ENCODE measurements around the gene HOXC10. TPM values are rescaled to one million over a fixed set of nuclear protein-coding genes. Genes with fewer than 3 reads are reported as not detected.

Gene HOXC10
- total and polyA plus RNA-seq, 2 of the 8 experiments (the other 6 are each of a cell fraction or from before 2014, with no cell fraction given) = not detected

DNA sequence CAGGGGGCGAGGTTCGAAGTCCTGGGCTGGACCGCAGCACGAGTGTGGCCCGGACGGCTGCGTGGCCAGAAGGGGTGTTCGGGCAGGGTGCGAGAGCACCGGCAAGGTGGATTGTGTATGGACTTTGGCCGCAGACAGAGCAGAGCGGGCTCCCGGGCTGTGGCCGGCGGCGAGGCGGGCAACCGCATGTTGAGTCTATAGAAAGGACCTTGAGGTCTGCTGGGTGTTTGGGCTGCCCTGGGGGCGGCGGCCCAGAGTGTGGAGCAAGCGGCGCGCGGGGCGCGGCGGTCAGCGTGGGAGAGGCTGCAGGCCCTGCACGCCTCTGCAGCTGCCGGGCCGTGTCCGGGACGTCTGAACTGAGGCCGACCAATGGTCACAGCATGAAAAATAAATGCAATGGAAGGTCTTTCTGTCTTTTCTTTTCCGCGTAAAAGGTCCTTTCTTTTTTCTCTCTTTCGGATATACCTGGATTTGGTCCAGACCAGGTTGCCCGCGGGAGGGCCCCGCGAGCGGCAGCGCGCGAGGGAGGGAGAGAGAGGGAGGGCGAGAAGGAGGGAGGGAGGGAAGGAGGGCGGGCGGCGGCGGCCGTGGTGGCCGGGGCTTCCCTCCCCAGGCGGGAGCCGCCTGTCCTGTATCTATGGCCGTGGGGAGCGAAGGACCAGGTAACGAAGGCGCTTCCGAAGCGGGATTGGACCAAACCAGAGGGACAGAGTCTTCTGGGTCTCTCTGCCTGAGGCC lies 9.5 kb downstream of the HOXC10 start:
- no peak overlapping the region for H2AFZ ChIP-seq (ENCODE audit: low read length)
- peak overlapping the region; percentile 93 for H2AK5ac ChIP-seq (ENCODE audit: low read depth, low read length)
- H3K56ac ChIP-seq (replicated peaks; ENCODE audit: insufficient read length, low read depth, low read length) = no peak overlapping the region
- H2BK120ac ChIP-seq (replicated peaks; ENCODE audit: low read depth, low read length) = no peak overlapping the region
- ChIA-PET CTCF (ENCODE audit: partially characterized antibody) (interaction anchor here (0.7 to 4.4 kb wide), 5 partner anchors 9 to 213 kb away, joined by 3 to 28 read pairs (median 15); partner anchors contain the start of gene HOXC10), POLR2A (ENCODE audit: partially characterized antibody) (interaction anchor here (1.6 kb wide), 1 partner anchor 8 kb away, joined by 4 read pairs; no protein-coding TSS in a partner anchor)
- no peak overlapping the region for H3K4ac ChIP-seq (replicated peaks; ENCODE audit: insufficient read length, low read depth, low read length)
- H3K27ac ChIP-seq (ENCODE audit: low read depth, low read length) = no peak overlapping the region
- H3K14ac ChIP-seq (ENCODE audit: insufficient read length) = no peak overlapping the region
- FAIRE-seq (no peak), DNase-seq (ENCODE audit: low read depth in 1 of 2, low spot score in 2 of 2) (no peak)
- peaks cover 0 to 4% of the 10 kb centered on the region in 2 experiments; a peak in 1 of 4 replicates for H3K9me3 ChIP-seq (ENCODE audit: insufficient read depth in 2 of 2, low read depth in 1 of 2, low read length in 1 of 2)
- H3K36me3 ChIP-seq (ENCODE audit: control insufficient read depth in 2 of 4, insufficient read depth in 4 of 4, low read length in 3 of 4) = peaks cover 0 to 19% (median 0%) of the 10 kb centered on the region in 4 experiments; a peak in 1 of 8 replicates
- H3K4me1 ChIP-seq (replicated peaks in 1 of 4; ENCODE audit: control insufficient read depth in 3 of 4, insufficient read depth in 4 of 4, low read length in 3 of 4) = peaks cover 0 to 15% (median 3%) of the 10 kb centered on the region in 4 experiments; a peak in 5 of 7 replicates
- H2BK15ac ChIP-seq (ENCODE audit: low read length) = 0 out of 2 replicates have a peak overlapping the region, but pooled peaks have one; percentile 46
- H3K27me3 ChIP-seq (replicated peaks in 1 of 4; ENCODE audit: control insufficient read depth in 3 of 4, extremely low read depth in 1 of 4, insufficient read depth in 3 of 4, low read length in 3 of 4) = peaks cover 97 to 100% (median 100%) of the 10 kb centered on the region in 4 experiments
- H3K9ac ChIP-seq (replicated peaks in 1 of 4; ENCODE audit: extremely low read depth in 1 of 4, low read depth in 3 of 4, low read length in 3 of 4) = no peak overlapping the region
- H3K18ac ChIP-seq (ENCODE audit: extremely low read depth, low read length) = peak overlapping the region; percentile 19; the same call in 1 of the 2 replicates
- H3K4me2 ChIP-seq (ENCODE audit: insufficient read depth in 1 of 2, low read depth in 2 of 2, low read length in 2 of 2) = peak overlapping the region; percentile 23 to 56
- peak overlapping the region in 1 of 4 experiments; percentile 5; a peak in 1 of 8 replicates for H3K4me3 ChIP-seq (ENCODE audit: extremely low read depth in 1 of 4, insufficient read depth in 2 of 4, low read depth in 3 of 4, low read length in 4 of 4)
- H3K79me2 ChIP-seq (ENCODE audit: control insufficient read depth in 1 of 2, insufficient read depth in 2 of 2, low read length in 2 of 2) = no peaks in the 10 kb centered on the region
- H4K91ac ChIP-seq (replicated peaks; ENCODE audit: insufficient read length, low read length) = no peak overlapping the region
- H3K23ac ChIP-seq (ENCODE audit: insufficient read length) = no peak overlapping the region
- WGBS, 2 experiments (ENCODE audit: extremely low coverage in 1 of 2, insufficient coverage in 1 of 2, insufficient read length in 1 of 2, insufficient replicate concordance in 2 of 2, low coverage in 1 of 2, low lambda C conversion rate in 2 of 2, missing lambda C conversion rate in 1 of 2) = 13% methylated on average over 35 of the region's 60 CpGs; no CpG with 5 or more reads in 1 of the 2 experiments
- H4K8ac ChIP-seq (ENCODE audit: extremely low read depth, insufficient read depth, low read length) = no peak overlapping the region
- H2BK5ac ChIP-seq (ENCODE audit: low read depth, low read length) = no peak overlapping the region
- TF ChIP-seq SUZ12 (IDR thresholded peaks at IDR 0.05; ENCODE audit: low read length) (peak; percentile 94), RNF2 (IDR thresholded peaks at IDR 0.05; ENCODE audit: borderline replicate concordance, low read depth, low read length, missing control alignments, poor library complexity, severe bottlenecking) (peak; percentile 89), EZH2 (IDR thresholded peaks at IDR 0.05; ENCODE audit: low read depth, low read length, severe bottlenecking) (peak; percentile 99), SP2 (IDR thresholded peaks at IDR 0.05; ENCODE audit: low read length) (no peak), SIN3A (conservative IDR thresholded peaks at IDR 0.05 in 1 of 2, IDR thresholded peaks at IDR 0.05 in 1 of 2; ENCODE audit: low read depth in 1 of 2, low read length in 2 of 2) (no peak), PHF8 (conservative IDR thresholded peaks at IDR 0.05; ENCODE audit: low read depth, low read length) (no peak)
- peak overlapping the region; percentile 87; the same call in 1 of the 2 replicates for H2BK12ac ChIP-seq (ENCODE audit: low read depth, low read length)
- H2BK20ac ChIP-seq (ENCODE audit: low read length) = no peak overlapping the region
- H3K23me2 ChIP-seq (ENCODE audit: low read depth, low read length) = peaks cover 2% of the 10 kb centered on the region; the same call in 1 of the 2 replicates
- no peak overlapping the region for H4K5ac ChIP-seq (ENCODE audit: insufficient read length, low read depth, low read length)
- H3K79me1 ChIP-seq (ENCODE audit: low read depth, low read length) = no peaks in the 10 kb centered on the region
- H4K20me1 ChIP-seq (replicated peaks in 1 of 2; ENCODE audit: control insufficient read depth in 1 of 2, insufficient read depth in 2 of 2, low read length in 2 of 2) = peaks cover 29 to 30% of the 10 kb centered on the region in 2 experiments
